ENCODE data around the gene CPNE1.

Gene CPNE1

GRCh38 chr20:35598899-35599775 lies 65.6 kb downstream of the CPNE1 start:
- no peak for DNase-seq (ENCODE audit: low spot score)

- no peak for DNase-seq (ENCODE audit: low spot score)
Measured at GRCh38 chr20:35598476-35598875, 66.2 kb downstream of the CPNE1 start.

GRCh38 chr20:35597186-35597585 lies 67.5 kb downstream of the CPNE1 start:
- no peak for DNase-seq (ENCODE audit: low spot score)

- DNase-seq (ENCODE audit: low spot score), result no peak
Measured at GRCh38 chr20:35595901-35596300, 68.8 kb downstream of the CPNE1 start.

- DNase-seq (ENCODE audit: low spot score), result no peak
Measured at GRCh38 chr20:35595456-35595855, 69.2 kb downstream of the CPNE1 start.

GRCh38 chr20:35592339-35592974 lies 72.2 kb downstream of the CPNE1 start:
- DNase-seq (ENCODE audit: low spot score), result no peak

- no peak for DNase-seq (ENCODE audit: low spot score)
Measured at GRCh38 chr20:35588397-35588796, 76.3 kb downstream of the CPNE1 start.

- DNase-seq (ENCODE audit: low spot score), result no peak
Measured at GRCh38 chr20:35587436-35587835, 77.3 kb downstream of the CPNE1 start.

- DNase-seq (ENCODE audit: low spot score), result no peak
Measured at GRCh38 chr20:35586751-35587425, 77.8 kb downstream of the CPNE1 start.

GRCh38 chr20:35583636-35584560 lies 80.8 kb downstream of the CPNE1 start:
- DNase-seq (ENCODE audit: low spot score), result no peak

GRCh38 chr20:35582741-35583404 lies 81.8 kb downstream of the CPNE1 start:
- DNase-seq (ENCODE audit: low spot score), result no peak

- no peak for DNase-seq (ENCODE audit: low spot score)
Measured at GRCh38 chr20:35582131-35582530, 82.6 kb downstream of the CPNE1 start.

- DNase-seq (ENCODE audit: low spot score), result no peak
Measured at GRCh38 chr20:35579196-35579595, 85.5 kb downstream of the CPNE1 start.

- DNase-seq (ENCODE audit: low spot score), result no peak
Measured at GRCh38 chr20:35578469-35578868, 86.2 kb downstream of the CPNE1 start.

- no peak for DNase-seq (ENCODE audit: low spot score)
Measured at GRCh38 chr20:35576816-35577215, 87.9 kb downstream of the CPNE1 start.
